AG08395 (cell line): ENCODE results near the gene HCFC1R1.
A peak's percentile ranks its signal among the peaks of the same experiment; 100 is the strongest.

Experiments used
- DNase-seq: peaks from one replicate; pipeline ENCODE4 v3.0.0; 2012; ENCODE audit warnings: mixed read lengths, low spot score

HCFC1R1 gene

DNA sequence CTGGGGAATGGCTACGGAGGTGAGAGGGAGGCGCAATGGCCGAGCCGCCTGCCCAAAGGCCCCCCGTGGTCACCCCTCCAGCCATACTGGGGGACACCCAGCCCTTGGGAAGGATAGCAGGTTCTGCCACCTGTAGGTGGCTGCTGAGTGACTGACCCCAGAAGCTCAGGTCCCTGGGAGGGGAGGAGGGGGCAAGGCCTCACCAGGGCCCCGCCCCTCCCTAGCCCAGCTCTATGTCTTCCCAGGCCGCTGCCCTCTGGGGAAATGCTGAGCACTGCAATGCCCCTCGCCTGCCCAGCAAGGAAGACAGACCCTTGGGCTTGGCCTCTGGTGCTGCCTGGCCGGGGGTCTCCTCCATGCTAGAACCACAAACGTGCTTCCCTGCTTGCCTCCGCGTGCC, 22.4 kb downstream of the HCFC1R1 start:
- DNase-seq: no peak

DNA sequence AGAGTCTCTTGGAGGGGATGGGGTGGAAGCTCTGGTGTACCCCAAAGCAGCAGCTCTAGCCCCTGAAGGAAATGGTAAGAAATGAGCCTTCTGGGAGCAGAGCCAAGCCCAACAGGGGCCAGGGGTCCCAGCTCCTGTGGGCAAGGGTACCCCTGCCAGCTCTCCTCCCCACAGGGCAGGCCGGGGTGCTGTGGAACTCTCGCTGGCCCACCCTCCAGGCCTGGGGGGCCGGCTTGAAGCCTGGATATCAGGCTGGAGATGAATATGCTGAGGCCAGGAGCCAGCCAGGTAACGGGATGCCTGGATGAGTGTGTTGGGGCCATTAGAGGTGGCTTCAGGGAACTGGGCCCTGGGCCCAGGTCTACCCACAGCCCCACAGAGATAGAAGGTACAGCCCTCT, 23.2 kb downstream of the HCFC1R1 start:
- no peak for DNase-seq

DNA sequence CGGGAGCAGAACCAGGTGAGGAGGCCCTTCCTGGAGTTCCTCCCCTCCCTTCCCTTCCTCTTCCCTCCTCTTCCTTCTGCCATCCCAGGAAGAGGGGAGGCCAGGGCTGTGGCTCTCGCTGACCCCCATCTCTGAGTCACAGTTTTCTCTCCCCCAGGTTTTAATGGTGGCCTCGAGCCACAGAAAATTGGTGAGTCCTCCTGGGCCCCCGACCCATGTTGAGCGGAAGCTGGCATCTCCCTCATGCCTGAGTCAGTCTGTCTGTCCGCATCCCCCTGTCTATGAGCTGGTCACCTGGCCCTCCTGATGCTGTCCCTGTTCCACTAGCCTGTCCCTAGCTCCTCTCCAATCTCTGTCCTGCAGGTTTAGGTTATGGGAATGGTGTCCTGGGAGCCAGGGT, 23.8 kb downstream of the HCFC1R1 start:
- no peak for DNase-seq

DNA sequence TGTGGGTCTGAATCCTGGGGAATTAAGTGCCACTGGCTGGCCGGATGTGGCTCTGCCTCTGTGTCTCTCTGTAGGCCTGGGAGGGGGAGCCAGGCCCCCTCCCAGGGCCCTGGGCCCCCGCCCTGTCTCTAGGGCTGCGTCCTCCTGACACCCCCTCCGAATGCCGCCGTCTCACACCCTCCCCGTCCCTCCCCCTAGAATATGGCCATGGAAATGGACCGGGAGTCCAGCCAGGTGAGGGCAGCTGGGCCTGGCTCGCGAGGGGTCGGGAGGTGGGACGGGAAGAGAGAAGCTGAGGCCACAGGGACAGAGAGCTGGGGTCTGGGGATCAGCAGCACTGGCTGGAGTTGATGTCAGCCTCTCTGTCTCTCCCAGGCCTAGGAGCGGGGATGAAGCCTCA, 27.4 kb downstream of the HCFC1R1 start:
- DNase-seq: no peak

DNA sequence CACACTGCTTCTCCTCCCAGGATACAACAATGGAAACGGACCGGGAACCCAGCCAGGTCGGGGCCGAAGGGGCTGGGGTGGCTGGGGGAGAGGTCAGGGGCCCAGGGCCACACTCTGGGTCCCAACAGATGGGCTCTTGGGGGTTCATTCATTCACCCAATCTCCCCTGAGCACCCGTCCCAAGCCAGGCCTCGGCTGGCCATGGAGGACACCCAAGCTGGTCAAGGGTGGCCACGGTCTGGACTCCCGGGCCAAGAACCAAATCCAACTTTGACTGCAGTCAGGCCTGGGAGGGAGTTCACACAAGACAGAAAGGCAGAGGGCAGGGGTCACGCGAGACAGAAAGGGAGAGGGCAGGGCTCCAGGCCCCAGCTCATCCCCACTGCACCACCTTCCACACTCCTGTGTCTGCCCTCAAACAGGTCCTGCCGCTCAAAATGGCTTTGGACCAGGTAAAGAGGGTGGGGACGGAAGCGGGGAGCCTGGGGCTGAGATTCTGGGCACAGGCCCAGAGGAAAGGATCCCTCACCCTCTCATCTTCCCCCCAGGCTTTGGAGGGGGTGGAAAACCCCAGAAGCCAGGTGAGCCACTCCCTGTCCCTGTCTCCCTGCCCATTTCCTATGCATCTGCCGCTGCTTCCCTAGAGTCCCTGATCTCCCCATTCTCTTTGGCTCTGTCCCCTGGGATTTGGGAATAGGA, 31.2 kb downstream of the HCFC1R1 start:
- DNase-seq: no peak

DNA sequence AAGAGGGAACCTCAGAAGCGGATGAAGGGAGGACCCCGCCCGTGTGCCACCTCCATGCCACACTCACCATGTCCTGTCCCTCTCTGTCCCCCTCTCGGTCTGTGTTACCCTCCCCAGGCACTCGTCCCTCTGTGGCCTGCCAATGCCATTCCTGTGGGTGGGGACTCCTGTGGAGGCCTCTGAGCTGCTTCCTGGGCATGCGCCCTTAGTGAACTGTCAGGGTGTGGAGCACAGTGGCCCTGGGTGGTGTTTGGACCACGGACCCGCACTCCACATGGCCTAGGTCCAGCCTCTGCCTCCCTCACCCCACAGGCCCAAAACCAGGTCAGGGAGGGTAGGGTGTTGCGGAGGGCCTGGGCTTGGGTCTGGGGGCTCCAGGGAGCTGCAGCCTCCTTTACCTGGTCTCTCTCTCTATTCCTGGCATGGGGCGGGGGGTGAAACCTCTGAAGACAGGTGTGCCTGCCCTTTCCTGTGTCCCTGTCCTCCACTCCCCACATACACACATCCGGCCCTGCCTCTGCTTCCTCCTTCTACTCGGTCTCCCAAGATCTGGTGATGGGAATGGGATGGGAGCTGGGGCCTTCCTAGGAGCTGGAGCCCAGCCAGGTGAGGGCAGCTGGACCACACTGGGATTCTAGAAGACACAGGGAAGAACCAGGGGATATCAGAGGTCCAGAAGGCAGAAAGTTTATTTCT, 32.0 kb downstream of the HCFC1R1 start:
- DNase-seq: no peak

DNA sequence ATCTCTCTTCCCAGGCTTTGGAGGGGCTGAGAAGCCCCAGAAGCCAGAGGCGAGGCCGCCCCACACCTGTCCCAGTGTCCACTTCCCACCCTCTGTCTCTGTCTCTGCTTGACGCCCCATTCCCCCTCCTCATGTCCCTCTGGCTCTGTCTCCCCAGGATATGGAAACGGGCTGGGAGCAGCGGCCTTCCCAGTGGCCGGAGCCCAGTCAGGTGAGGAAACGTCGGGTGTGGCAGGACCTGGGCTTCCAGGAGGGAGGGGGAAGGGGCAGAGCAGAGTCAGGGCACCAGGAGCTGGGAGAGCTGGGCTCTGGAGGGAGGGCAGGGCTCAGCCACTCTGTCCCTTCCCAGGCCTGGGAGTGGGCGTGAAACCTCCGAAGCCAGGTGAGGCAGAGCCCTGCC, 32.9 kb downstream of the HCFC1R1 start:
- DNase-seq: no peak

DNA sequence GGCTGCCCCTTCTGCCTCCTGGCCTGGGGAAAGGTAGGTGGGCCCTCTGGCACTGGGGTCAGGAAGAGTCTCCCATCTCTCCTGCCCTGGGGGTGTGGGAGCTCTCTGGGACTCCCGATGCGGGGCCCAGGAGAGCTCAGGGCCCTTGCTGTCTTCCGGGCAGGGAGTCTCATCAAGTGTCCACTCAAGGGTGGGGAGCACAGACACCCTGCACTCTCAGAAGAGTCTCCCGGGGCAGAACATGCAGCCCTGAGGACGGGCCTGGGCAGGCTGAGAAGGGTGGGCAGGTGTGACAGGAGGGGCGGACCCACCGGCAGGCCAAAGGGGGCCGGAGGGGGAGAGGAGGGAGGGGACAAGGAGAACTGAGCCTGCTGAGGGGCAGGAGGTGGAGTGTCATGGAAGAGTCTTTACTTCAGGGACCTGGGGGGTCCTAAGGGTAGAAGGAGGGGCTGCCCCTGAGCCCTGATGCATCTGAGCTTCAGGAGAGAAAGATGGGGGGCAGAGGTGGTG, 35.1 kb downstream of the HCFC1R1 start:
- no peak for DNase-seq

DNA sequence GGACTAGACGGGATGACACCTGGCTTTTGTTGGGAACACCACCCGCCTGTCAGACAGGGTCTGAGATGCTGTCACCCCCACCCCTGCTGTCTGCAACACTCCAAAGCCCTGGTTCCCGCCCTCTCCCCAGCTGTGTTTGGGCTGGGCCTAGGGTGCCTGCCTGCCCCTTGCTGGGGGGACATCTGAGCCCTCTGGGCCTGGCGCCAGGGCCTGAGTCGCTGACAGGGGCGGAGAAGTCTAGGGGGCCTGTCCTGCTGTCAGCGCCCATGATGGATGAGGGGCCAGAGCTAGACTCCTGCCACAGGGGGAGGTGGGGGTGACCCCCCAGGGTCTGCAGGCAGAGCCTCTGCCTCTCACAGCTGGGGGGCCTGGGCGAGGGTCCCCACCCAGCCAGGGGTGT, 35.9 kb downstream of the HCFC1R1 start:
- no peak for DNase-seq

DNA sequence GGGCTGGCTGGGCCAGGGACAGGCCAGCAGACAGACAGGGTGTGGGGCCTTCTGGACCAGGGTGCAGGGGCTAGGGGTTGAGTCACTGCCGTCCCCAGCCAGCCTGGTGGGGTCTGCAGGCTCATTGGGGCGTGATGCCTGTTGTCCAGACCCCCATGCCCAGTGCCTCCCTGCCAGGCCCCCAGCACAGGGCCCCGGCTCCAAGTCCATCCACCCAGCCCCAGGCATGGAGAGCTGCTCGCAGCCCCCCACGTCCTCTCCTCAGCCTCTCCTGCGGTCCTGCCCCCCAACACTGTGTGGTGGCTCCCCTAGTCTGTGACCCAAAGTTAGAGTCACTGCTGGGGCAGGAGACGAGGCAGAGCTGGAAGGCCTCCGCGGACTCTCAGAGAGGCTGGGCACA, 36.5 kb downstream of the HCFC1R1 start:
- no peak for DNase-seq

DNA sequence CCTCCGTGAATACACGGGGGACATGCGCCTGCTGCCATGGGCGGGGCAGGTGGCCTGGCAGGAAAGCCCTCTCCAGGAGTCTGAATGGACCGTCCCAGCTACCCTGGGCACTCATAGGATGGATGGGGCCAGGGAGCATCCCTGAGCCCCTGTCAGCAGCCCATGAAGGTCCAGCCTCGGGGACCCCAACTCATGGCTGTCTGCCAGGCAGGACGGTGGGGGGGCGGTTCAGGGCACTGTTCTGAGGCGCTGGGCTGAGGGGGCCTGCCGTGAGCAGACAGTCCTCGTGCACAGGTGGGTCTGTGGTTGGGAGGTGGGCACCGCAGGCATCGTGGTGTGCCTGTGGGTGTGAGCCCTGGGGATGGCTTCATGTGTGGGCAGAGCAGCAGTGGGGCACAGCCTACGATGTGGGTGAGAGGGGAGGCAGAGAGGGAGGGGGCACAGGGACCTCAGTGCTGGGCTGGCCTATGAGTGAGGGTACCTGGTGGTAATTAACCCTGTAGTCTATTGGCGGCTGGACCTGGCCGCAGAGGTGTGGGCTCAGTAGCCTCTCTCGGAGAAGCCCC, 37.0 kb downstream of the HCFC1R1 start:
- no peak for DNase-seq

DNA sequence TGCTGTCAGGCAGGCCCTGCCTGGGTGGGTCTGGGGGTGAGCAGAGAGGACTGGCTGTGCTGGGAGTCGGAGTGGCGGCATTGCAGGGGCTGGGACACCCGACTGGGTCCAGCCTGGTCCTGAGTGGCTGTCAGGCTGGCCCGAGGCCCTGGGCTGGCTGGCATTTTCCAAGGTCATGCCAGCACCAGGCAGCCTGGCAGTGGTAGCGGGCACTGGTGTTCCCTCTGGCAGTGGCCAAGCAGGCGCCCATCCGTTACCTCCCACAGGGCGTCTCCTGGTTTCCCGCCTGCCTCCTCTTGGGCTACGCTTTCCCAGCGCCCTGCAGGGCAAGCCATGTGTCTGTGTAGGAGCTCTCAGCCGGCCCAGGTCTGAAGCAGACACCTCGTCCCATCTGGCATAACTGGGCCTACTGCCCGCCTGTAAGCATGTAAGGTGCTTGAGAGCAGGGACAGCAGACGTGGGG, 37.8 kb downstream of the HCFC1R1 start:
- no peak for DNase-seq

DNA sequence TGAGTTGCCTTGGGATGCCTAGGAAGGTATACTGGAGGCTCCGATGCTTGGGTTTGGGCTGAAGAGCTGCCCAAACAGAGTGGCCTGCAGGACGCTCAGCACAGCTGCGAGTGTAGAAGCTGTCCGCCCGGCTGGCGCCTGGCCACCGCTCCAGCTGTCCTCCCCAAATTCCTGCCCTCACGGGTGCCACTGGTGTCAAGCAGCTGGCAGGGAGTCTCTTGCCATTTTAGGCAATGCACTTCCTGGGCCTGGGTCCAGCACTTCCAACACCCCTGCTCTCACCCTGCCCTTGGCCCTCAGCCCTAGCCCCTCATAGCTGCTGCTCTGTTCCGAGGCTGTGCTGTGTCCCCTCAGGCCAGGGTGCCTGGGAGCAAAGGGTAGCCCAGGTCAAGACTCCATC, 38.3 kb downstream of the HCFC1R1 start:
- no peak for DNase-seq

DNA sequence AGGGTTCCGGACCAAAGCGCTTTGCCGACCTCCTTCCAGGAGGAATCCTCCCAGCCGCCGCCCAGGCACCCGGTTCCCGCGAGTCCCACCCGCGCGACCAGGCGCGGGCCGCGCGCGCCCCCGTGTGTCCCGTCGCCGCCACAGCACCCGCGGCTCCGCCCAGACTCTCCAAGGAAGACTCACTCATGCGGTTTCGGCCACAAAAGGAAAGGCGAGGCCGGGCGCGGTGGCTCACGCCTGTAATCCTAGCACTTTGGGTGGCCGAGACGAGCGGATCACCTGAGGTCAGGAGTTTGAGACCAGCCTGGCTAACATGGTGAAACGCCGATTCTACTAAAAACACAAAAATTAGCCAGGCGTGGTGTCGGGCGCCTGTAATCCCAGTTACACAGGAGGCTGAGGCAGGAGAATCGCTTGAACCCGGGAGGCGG, 40.0 kb downstream of the HCFC1R1 start:
- DNase-seq: peak; percentile 95

DNA sequence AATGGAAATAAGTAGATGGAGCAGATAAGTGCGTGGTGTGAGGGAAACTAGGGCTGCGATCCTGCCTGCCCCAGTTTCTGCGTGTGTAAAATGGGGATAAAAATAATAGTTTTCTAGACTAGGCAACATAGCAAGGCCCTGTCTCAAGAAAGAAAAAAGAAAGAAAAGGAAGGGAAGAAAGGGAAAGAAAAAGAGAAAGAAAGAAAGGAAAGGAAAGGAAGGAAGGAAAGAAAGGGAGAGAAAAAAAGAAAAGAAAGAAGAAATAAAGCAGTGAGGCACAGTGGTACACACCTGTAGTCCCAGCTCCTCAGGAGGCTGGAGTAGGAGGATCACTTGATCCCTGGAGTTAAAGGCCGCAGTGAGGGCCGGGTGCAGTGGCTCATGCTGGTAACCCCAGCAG, 41.3 kb downstream of the HCFC1R1 start:
- no peak for DNase-seq

DNA sequence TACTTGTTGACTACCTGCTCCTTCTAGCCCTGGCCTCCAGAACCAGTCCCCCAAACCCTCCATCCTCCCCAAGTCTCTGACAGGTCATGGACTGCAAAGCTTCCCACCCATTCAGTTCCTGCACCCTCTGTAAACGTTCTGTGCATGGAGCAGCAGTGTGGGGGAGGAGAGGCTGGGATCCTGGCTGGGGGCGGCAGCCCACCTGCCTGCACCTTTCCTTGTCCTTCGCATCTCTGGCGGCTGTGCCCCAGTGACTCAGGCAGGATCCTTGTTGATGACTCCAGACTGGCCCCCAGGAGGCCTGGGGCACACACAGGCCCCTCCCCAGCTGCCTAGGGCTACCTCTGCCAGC, 41.9 kb downstream of the HCFC1R1 start:
- no peak for DNase-seq

DNA sequence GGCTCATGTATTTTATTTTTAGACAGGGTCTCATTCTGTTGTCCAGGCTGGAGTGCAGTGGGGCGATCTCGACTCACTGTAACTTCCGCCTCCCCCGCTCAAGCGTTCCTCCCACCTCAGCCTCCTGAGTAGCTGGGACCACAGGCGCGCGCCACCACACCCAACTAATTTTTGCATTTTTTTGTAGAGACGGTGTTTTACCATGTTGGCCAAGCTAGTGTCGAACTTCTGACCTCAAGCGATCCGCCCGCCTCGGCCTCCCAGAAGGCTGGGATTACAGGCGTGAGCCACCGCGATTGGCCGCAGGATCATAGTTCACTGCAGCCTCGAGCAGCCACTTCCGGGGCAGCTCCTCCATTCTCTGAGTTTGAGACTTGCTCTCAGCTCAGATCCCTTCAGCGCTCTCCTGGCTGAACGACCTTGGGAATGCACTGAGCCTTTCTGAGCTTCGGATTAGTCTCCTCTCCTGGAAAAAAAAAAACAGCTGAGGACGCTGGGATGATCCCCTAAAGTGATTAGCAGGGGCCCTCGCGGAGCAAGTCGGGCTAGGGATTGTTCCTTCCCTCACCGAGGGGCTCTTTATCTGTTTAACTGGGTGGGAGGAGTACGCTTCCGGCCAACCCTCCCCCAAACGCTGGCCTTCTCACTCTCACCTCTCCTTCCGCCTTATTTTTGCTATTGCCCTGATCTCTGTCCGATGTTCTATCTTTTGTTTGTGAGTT, 42.4 kb downstream of the HCFC1R1 start:
- no peak for DNase-seq

DNA sequence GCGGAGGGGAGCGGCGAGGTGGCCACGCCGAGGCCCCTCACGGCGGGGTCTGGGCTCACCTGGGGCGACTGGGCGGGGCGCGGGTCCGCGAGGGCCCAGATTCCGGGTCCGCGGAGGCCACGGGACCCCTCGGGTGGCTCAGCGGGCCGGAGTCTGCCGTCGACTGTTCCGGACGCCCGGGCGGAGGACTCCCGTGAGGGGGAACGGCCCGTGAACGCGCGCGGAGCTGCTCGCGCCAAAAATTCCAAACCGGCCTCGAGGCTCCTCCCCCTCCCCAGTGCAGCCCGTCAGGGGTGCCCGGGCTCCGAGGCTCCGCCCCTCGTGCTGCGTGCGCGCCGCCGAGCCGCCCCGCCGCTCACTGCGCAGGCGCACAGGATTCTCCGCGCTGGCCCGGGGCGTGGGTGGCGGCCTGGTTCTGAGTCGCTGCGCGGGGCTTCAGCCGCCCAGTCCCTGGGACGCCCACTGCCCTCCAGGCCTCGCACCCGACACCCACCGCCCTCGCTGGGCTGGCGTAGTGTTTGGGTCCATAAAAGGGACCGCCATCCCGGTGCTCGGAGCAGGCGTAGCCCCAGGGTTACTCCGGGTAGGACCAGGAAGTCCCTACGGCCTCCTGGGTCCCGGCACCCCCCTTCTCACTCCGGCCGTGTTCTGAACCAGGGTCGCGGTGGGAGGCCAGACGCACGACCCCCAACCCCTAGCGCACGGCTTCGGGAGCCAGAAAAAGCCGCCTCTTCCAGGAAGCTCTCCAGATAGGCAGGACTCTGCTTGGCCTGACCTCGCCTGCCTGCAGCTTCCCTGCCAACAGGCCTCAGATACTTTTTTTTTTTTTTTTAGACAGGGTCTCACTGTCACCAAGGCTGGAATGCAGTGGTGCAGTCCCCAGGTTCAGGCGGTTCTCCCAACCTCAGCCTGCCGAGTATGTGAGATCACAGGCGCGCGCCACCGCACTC, 43.2 kb downstream of the HCFC1R1 start, which contains the start of gene PKMYT1:
PKMYT1 (minus strand) TSS at position 220 of the 950 bp plus-strand sequence. CDS start 789 bp downstream, outside the sequence.
- DNase-seq: peak; percentile 100

DNA sequence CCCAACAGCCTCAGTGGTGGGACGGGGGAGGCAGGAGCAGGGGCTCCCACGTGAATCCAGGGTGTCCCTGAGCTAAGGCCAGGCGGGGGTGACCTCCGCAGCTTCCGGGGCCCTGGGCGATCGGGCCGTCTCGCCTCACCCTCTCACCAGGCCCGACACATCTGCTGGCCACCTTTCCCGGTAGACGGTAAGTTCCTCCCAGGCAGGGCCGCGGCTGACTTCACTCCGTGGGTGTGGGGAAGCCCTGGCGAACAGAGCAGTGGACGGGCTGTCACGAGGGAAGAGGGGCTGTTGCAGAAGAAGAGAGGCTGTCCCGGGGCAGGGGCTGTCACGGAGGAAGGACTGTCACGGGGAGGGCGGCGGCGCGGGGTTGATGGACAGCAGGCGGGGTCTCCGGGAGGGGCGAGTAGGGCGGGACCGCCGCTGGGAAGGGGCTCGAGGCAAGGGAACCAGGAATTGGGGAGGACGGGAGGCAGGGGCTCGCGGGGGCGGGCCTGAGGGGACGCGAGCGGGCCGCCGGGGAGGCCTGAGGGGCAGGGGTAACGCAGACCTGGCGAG, 44.0 kb downstream of the HCFC1R1 start:
- DNase-seq: no peak

DNA sequence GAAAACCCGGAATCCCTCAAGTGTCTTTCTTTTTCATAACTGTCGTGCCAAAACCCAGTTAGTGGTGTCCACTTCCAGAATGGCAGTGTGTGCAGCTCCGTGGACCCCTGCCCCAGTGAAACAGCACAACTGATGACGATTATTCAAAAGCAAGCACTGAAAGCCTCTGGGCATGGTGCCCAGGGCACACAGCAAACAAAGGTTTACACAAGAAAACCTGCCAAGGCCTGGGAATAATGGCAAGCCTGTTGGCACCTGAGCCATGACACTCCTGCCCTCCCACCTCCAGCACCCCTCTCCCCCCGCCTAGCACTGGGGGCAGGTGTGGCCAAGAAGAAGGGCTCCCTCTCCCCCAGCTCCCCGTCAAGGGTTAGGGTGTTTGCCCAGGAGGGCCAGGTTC, 46.3 kb downstream of the HCFC1R1 start:
- DNase-seq: no peak

DNA sequence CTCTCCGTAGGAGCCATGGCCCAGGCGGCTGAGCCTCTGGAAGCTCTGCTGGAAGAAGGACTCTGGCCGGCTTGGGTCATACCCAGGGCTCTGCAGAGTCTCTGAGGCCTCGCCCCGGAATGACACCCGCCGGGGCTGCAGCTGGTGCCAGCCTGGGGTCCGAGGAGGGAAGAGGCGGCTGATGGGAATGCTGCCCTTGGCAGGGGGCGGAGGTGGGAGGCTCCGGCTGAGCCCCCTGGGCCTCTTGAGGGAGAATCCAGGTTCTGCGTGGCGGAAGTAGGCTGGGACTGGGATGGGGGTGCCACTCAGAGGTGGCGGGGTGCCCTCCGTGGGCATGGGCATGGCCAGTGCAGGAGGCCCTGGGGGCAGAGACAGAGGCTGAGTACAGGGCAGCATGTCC, 47.1 kb downstream of the HCFC1R1 start:
- DNase-seq: no peak
